ENCODE results near the gene TMEM269.

DNA sequence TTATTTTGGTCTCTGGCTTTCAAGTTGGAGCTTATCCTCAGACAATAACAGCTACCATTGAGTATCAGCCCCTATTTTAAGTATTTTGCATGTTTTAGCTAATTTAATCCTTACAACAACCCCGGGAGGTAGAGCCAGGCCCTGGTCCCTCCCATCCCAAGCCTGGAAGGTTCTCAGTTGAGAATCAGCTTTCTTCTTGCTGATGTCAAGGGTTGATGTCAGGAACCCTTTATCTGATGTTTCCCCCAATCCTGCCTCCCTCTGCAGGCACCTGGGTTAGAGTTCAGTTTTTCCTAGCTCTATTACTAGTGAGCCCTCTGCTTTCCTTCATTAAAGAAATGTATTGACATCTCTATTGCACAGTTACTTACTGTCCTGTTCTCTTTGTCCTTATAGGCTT, 36.0 kb downstream of the TMEM269 start:
- TF ChIP-seq, protein P1, sequence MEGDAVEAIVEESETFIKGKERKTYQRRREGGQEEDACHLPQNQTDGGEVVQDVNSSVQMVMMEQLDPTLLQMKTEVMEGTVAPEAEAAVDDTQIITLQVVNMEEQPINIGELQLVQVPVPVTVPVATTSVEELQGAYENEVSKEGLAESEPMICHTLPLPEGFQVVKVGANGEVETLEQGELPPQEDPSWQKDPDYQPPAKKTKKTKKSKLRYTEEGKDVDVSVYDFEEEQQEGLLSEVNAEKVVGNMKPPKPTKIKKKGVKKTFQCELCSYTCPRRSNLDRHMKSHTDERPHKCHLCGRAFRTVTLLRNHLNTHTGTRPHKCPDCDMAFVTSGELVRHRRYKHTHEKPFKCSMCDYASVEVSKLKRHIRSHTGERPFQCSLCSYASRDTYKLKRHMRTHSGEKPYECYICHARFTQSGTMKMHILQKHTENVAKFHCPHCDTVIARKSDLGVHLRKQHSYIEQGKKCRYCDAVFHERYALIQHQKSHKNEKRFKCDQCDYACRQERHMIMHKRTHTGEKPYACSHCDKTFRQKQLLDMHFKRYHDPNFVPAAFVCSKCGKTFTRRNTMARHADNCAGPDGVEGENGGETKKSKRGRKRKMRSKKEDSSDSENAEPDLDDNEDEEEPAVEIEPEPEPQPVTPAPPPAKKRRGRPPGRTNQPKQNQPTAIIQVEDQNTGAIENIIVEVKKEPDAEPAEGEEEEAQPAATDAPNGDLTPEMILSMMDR (IDR thresholded peaks at IDR 0.05; ENCODE audit: low read depth, low read length), result no peak
- no peak for TF ChIP-seq MYC (IDR thresholded peaks at IDR 0.05; ENCODE audit: low read depth, low read length)
- TF ChIP-seq POLR2A (IDR thresholded peaks at IDR 0.05; ENCODE audit: extremely low read depth, insufficient read length), result no peak

Data from NB4 (cell line).